COR-L47 (cell line): ENCODE data around the gene P3H2.

Experiments
- DNase-seq: peaks from one replicate; lab custom pipeline; 2025; lab: John Stamatoyannopoulos, UW

Gene P3H2

GRCh38 chr3:190017521-190018288 lies 103.0 kb downstream of the P3H2 start:
- peak; percentile 15 for DNase-seq

GRCh38 chr3:190016966-190017365 lies 103.7 kb downstream of the P3H2 start:
- no peak for DNase-seq

GRCh38 chr3:190014940-190015339 lies 105.8 kb downstream of the P3H2 start:
- no peak for DNase-seq

GRCh38 chr3:190013943-190014924 lies 106.5 kb downstream of the P3H2 start:
- DNase-seq: no peak

GRCh38 chr3:190012784-190013183 lies 107.9 kb downstream of the P3H2 start:
- no peak for DNase-seq

GRCh38 chr3:190012314-190012782 lies 108.3 kb downstream of the P3H2 start:
- no peak for DNase-seq

GRCh38 chr3:190010486-190010885 lies 110.2 kb downstream of the P3H2 start:
- DNase-seq: no peak

GRCh38 chr3:190009614-190010013 lies 111.1 kb downstream of the P3H2 start:
- DNase-seq: no peak

GRCh38 chr3:190008432-190008831 lies 112.3 kb downstream of the P3H2 start:
- no peak for DNase-seq

GRCh38 chr3:190005343-190006113 lies 115.2 kb downstream of the P3H2 start:
- DNase-seq: no peak

- DNase-seq: no peak
Observed at GRCh38 chr3:190004656-190005055, 116.0 kb downstream of the P3H2 start.

- no peak for DNase-seq
Observed at GRCh38 chr3:190003681-190004123, 117.0 kb downstream of the P3H2 start.

GRCh38 chr3:190003068-190003467 lies 117.6 kb downstream of the P3H2 start:
- no peak for DNase-seq

GRCh38 chr3:190001426-190001825 lies 119.3 kb downstream of the P3H2 start:
- DNase-seq: no peak

- no peak for DNase-seq
Observed at GRCh38 chr3:190000861-190001196, 119.9 kb downstream of the P3H2 start.

- DNase-seq: no peak
Observed at GRCh38 chr3:190000187-190000860, 120.4 kb downstream of the P3H2 start.

- DNase-seq: no peak
Observed at GRCh38 chr3:189999718-190000117, 121.0 kb downstream of the P3H2 start.

- no peak for DNase-seq
Observed at GRCh38 chr3:189995129-189995528, 125.6 kb downstream of the P3H2 start.

GRCh38 chr3:189990826-189991225 lies 129.9 kb downstream of the P3H2 start:
- no peak for DNase-seq

GRCh38 chr3:189988854-189989253 lies 131.8 kb downstream of the P3H2 start:
- DNase-seq: no peak

GRCh38 chr3:189988322-189988721 lies 132.4 kb downstream of the P3H2 start:
- no peak for DNase-seq

- no peak for DNase-seq
Observed at GRCh38 chr3:189985948-189986347, 134.7 kb downstream of the P3H2 start.
